ENCODE measurements around the gene CDH12.

CDH12 gene

DNA sequence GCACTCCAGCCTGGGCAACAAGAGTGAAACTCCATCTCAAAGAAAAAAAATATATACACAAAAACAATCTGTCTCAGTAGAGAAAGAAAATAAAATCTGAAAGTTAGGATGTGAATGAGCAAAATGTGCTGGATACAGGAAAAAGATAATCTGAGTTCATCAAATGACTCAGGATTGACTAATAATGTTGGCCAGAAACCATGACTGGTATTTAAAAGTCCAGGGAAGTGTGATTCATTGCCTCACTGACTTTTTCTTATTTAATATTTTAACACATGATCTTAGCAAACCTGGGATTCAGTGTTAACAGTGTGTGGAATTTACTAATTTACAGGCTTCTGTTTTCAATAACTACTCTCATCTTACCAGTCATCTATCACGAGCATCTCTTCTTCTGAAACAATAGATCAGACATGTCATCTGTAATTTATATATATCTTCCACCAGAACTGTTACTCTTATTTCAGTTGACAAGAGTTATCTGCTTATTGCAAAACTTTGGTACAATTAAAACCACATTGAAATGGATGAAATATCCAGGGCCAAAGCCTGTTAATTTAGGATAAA is 256.7 kb downstream of the CDH12 start:
- no peak overlapping the region for H3K4me3 ChIP-seq (ENCODE audit: low read length)
- peak; percentile 75 for DNase-seq (ENCODE audit: low read depth)
- TF ChIP-seq, protein P1, sequence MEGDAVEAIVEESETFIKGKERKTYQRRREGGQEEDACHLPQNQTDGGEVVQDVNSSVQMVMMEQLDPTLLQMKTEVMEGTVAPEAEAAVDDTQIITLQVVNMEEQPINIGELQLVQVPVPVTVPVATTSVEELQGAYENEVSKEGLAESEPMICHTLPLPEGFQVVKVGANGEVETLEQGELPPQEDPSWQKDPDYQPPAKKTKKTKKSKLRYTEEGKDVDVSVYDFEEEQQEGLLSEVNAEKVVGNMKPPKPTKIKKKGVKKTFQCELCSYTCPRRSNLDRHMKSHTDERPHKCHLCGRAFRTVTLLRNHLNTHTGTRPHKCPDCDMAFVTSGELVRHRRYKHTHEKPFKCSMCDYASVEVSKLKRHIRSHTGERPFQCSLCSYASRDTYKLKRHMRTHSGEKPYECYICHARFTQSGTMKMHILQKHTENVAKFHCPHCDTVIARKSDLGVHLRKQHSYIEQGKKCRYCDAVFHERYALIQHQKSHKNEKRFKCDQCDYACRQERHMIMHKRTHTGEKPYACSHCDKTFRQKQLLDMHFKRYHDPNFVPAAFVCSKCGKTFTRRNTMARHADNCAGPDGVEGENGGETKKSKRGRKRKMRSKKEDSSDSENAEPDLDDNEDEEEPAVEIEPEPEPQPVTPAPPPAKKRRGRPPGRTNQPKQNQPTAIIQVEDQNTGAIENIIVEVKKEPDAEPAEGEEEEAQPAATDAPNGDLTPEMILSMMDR (conservative IDR thresholded peaks at IDR 0.05; ENCODE audit: low read depth, low read length): no peak

GRCh38 chr5:22594491-22594890 is 258.7 kb downstream of the CDH12 start:
- no peak for DNase-seq (ENCODE audit: low read depth)
- TF ChIP-seq, protein P1 (conservative IDR thresholded peaks at IDR 0.05; ENCODE audit: low read depth, low read length): no peak
- H3K4me3 ChIP-seq (ENCODE audit: low read length): no peak overlapping the region

GRCh38 chr5:22593592-22593991 is 259.6 kb downstream of the CDH12 start:
- TF ChIP-seq, protein P1 (conservative IDR thresholded peaks at IDR 0.05; ENCODE audit: low read depth, low read length): no peak
- no peak overlapping the region for H3K4me3 ChIP-seq (ENCODE audit: low read length)
- no peak for DNase-seq (ENCODE audit: low read depth)

DNA sequence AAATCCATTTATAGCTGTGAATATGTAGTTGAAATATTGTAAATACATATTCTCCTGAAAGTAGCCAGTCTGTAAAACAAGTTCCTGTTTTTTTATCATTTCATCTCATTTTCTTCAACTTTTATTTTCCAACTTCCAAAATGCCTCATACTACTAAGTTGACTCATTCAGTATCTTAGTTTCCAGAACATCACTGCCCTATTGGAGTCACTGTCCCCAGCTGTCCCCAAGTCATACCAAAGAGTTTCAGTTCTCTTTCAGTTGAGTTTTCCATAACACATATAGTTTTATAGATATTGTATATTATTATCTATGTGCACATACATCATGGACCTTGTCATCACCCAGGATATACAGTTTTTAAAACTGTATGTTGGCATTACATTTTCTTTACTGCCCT is 261.7 kb downstream of the CDH12 start:
- TF ChIP-seq, protein P1 (conservative IDR thresholded peaks at IDR 0.05; ENCODE audit: low read depth, low read length): no peak
- DNase-seq (ENCODE audit: low read depth): no peak
- no peak overlapping the region for H3K4me3 ChIP-seq (ENCODE audit: low read length)

- TF ChIP-seq, protein P1 (conservative IDR thresholded peaks at IDR 0.05; ENCODE audit: low read depth, low read length): no peak
- no peak overlapping the region for H3K4me3 ChIP-seq (ENCODE audit: low read length)
- no peak for DNase-seq (ENCODE audit: low read depth)
Observed at GRCh38 chr5:22590677-22591268, 262.4 kb downstream of the CDH12 start.

GRCh38 chr5:22577711-22578110 is 275.4 kb downstream of the CDH12 start:
- H3K4me3 ChIP-seq (ENCODE audit: low read length): no peak overlapping the region
- TF ChIP-seq, protein P1 (conservative IDR thresholded peaks at IDR 0.05; ENCODE audit: low read depth, low read length): no peak
- no peak for DNase-seq (ENCODE audit: low read depth)

DNA sequence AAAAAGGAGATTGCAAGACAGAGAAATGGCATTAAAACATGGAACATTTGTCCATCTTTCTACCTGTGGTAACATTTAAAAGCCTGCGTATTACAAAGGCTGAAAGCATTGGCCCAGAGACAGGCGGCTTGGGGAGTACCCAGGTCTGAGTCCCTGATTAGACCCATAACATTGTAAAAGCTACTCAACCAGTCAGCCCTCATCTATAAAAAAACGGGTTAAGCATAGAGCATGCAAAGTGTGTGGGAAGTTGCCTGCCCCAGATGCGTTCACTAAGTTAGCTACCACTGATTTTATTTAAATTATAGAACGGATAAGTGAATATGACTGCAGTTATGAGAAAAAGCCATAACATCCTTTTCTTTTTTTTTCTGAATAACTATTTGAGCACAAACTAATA is 276.1 kb downstream of the CDH12 start:
- DNase-seq (ENCODE audit: low read depth): no peak
- TF ChIP-seq, protein P1 (conservative IDR thresholded peaks at IDR 0.05; ENCODE audit: low read depth, low read length): no peak
- no peak overlapping the region for H3K4me3 ChIP-seq (ENCODE audit: low read length)

Data from retinal pigment epithelial cell (primary cell).